Esophagus squamous epithelium (tissue), 4 donors: ENCODE data around the gene KIAA1210.

Experiments
- CTCF ChIP-seq, 6 experiments: fragments of 450-650 bp in 4 of 6; fragments of 200-600 bp in 2 of 6; sonication (generic) in 2 of 6; IDR thresholded peaks; one replicate each; pipeline ENCODE4 v1.5.1; 2016 to 2019; ENCODE audit warnings: antibody characterized with exemption in 6 of 6, mild to moderate bottlenecking in 4 of 6, moderate library complexity in 4 of 6
- POLR2A ChIP-seq, 4 donors: fragments of 450-650 bp; IDR thresholded peaks; one replicate each; pipeline ENCODE4 v1.6.1; 2017; ENCODE audit warnings: antibody characterized with exemption in 4 of 4, mild to moderate bottlenecking in 4 of 4, moderate library complexity in 3 of 4

- TF ChIP-seq POLR2A (IDR thresholded peaks at IDR 0.05) (no peak), CTCF (IDR thresholded peaks at IDR 0.05) (no peak)
Observed at GRCh38 chrX:119151051-119151380, 23.4 kb upstream of the KIAA1210 start.
